HEK293 (cell line): ENCODE data around the gene SERGEF.

Experiments used
- CTCF ChIA-PET: fragments of 350-600 bp; formaldehyde crosslinking; extraction: SDS; loops from one replicate; lab custom pipeline; 2021; ENCODE audit warnings: antibody characterized with exemption; lab: Yijun Ruan, JAX
- POLR2A ChIA-PET: fragments of 300-600 bp; formaldehyde crosslinking; extraction: SDS; loops from one replicate; lab custom pipeline; 2020; ENCODE audit warnings: antibody characterized with exemption, inconsistent platforms; lab: Yijun Ruan, JAX
- H3K27ac ChIP-seq: fragments of 200-500 bp; sonication (Bioruptor generic); 2 replicates; pipeline ENCODE4 v1.5.1; 2014; ENCODE audit warnings: low read depth, low read length, control low read depth, inconsistent platforms; ENCODE audit errors: extremely low read depth
- H3K36me3 ChIP-seq, 2 experiments: fragments of 200-500 bp in 1 of 2; sonication (Bioruptor generic) in 1 of 2; 1 replicate in 1 of 2; 2 replicates in 1 of 2; pipeline ENCODE4 v1.5.1; 2014 to 2017; ENCODE audit warnings: inconsistent platforms in 2 of 2, low read length in 2 of 2; ENCODE audit not compliant: control insufficient read depth in 2 of 2, insufficient read depth in 1 of 2
- H3K4me1 ChIP-seq: fragments of 200-500 bp; sonication (Bioruptor generic); 2 replicates; pipeline ENCODE4 v1.5.1; 2014; ENCODE audit warnings: mild to moderate bottlenecking, low read length, inconsistent platforms; ENCODE audit not compliant: control insufficient read depth, insufficient read depth
- H3K4me3 ChIP-seq: 2 replicates; pipeline ENCODE4 v1.5.1; 2011; ENCODE audit warnings: low read depth, mild to moderate bottlenecking, control low read depth, low read length, moderate library complexity
- H3K9me3 ChIP-seq: fragments of 200-500 bp; sonication (Bioruptor generic); 2 replicates; pipeline ENCODE4 v1.5.1; 2014; ENCODE audit warnings: low read depth, low read length, inconsistent platforms; ENCODE audit not compliant: control insufficient read depth, insufficient read depth
- ATF2 ChIP-seq: fragments of 450-650 bp; formaldehyde crosslinking; IDR thresholded peaks from 2 replicates; pipeline ENCODE4 v1.5.1; 2016; ENCODE audit warnings: missing biosample characterization, missing genetic modification characterization, low read depth
- BCL11B ChIP-seq: fragments of 450-650 bp; formaldehyde crosslinking; IDR thresholded peaks from 2 replicates; pipeline ENCODE4 v1.5.1; 2016; ENCODE audit warnings: low read depth, missing biosample characterization, missing genetic modification characterization
- GFI1B ChIP-seq: fragments of 450-650 bp; formaldehyde crosslinking; IDR thresholded peaks from 2 replicates; pipeline ENCODE4 v1.5.1; 2016; ENCODE audit warnings: missing biosample characterization, missing genetic modification characterization
- GLIS1 ChIP-seq: fragments of 450-650 bp; formaldehyde crosslinking; IDR thresholded peaks from 2 replicates; pipeline ENCODE4 v1.5.1; 2016; ENCODE audit warnings: missing biosample characterization, missing genetic modification characterization
- HIC1 ChIP-seq: fragments of 450-650 bp; formaldehyde crosslinking; IDR thresholded peaks from 2 replicates; pipeline ENCODE4 v1.5.1; 2016; ENCODE audit warnings: missing biosample characterization, missing genetic modification characterization
- KLF10 ChIP-seq: fragments of 450-650 bp; IDR thresholded peaks from 2 replicates; pipeline ENCODE4 v1.5.1; 2018; ENCODE audit warnings: missing biosample characterization, mild to moderate bottlenecking, missing genetic modification characterization
- REPIN1 ChIP-seq: fragments of 450-650 bp; formaldehyde crosslinking; IDR thresholded peaks from 2 replicates; pipeline ENCODE4 v1.5.1; 2017; ENCODE audit warnings: missing biosample characterization, missing genetic modification characterization, low read depth
- ZBTB10 ChIP-seq: fragments of 450-650 bp; formaldehyde crosslinking; IDR thresholded peaks from 2 replicates; pipeline ENCODE4 v1.5.1; 2016; ENCODE audit warnings: missing biosample characterization, missing genetic modification characterization
- ZBTB48 ChIP-seq: fragments of 450-650 bp; formaldehyde crosslinking; IDR thresholded peaks from 2 replicates; pipeline ENCODE4 v1.5.1; 2016; ENCODE audit warnings: missing biosample characterization, missing genetic modification characterization
- ZIC2 ChIP-seq: fragments of 450-650 bp; formaldehyde crosslinking; IDR thresholded peaks from 2 replicates; pipeline ENCODE4 v1.5.1; 2016; ENCODE audit warnings: missing biosample characterization, missing genetic modification characterization
- ZNF148 ChIP-seq: fragments of 450-650 bp; formaldehyde crosslinking; IDR thresholded peaks from 2 replicates; pipeline ENCODE4 v1.5.0; 2017; ENCODE audit warnings: missing biosample characterization, missing genetic modification characterization, borderline replicate concordance
- ZNF341 ChIP-seq: fragments of 450-650 bp; formaldehyde crosslinking; IDR thresholded peaks from 2 replicates; pipeline ENCODE4; 2016; ENCODE audit warnings: low read depth, missing biosample characterization, missing genetic modification characterization
- ZNF560 ChIP-seq: fragments of 450-650 bp; formaldehyde crosslinking; IDR thresholded peaks from 2 replicates; pipeline ENCODE4 v1.5.1; 2017; ENCODE audit warnings: missing biosample characterization, missing genetic modification characterization, borderline replicate concordance
- ZNF561 ChIP-seq: fragments of 450-650 bp; IDR thresholded peaks from 2 replicates; pipeline ENCODE4 v1.5.1; 2018; ENCODE audit warnings: missing biosample characterization, missing genetic modification characterization, borderline replicate concordance
- ZNF596 ChIP-seq: fragments of 450-650 bp; IDR thresholded peaks from 2 replicates; pipeline ENCODE4 v1.5.0; 2018; ENCODE audit warnings: missing biosample characterization, mild to moderate bottlenecking, missing genetic modification characterization, moderate library complexity
- ZNF837 ChIP-seq: fragments of 450-650 bp; formaldehyde crosslinking; IDR thresholded peaks from 2 replicates; pipeline ENCODE4 v1.5.1; 2016; ENCODE audit warnings: missing biosample characterization, missing genetic modification characterization
- TF ChIP-seq, protein P1 (sequence below): fragments of 450-650 bp; formaldehyde crosslinking; IDR thresholded peaks from 2 replicates; pipeline ENCODE4 v1.5.1; 2016; ENCODE audit warnings: missing biosample characterization, missing genetic modification characterization

The SERGEF gene

GRCh38 chr11:17846852-17847453 lies 165.9 kb downstream of the SERGEF start:
- H3K36me3 ChIP-seq, result no peaks in the 10 kb centered on the region
- no peak overlapping the region for H3K27ac ChIP-seq
- H3K9me3 ChIP-seq, result no peaks in the 10 kb centered on the region
- no peaks in the 10 kb centered on the region for H3K4me1 ChIP-seq
- H3K4me3 ChIP-seq, result no peak overlapping the region
- POLR2A ChIA-PET, result no interaction called here
- CTCF ChIA-PET, result interaction anchor here (0.5 to 3.6 kb wide), 7 partner anchors 10 to 116 kb away, joined by 3 to 24 read pairs (median 5); no protein-coding TSS in a partner anchor
- TF ChIP-seq REPIN1 (no peak), ZNF560 (no peak), ZNF561 (no peak), GLIS1 (tag by site-specific recombination) (peak; percentile 75), ZNF341 (tag by site-specific recombination) (peak; percentile 28; the same call in 1 of the 2 replicates), ATF2 (no peak)
- TF ChIP-seq, protein P1, sequence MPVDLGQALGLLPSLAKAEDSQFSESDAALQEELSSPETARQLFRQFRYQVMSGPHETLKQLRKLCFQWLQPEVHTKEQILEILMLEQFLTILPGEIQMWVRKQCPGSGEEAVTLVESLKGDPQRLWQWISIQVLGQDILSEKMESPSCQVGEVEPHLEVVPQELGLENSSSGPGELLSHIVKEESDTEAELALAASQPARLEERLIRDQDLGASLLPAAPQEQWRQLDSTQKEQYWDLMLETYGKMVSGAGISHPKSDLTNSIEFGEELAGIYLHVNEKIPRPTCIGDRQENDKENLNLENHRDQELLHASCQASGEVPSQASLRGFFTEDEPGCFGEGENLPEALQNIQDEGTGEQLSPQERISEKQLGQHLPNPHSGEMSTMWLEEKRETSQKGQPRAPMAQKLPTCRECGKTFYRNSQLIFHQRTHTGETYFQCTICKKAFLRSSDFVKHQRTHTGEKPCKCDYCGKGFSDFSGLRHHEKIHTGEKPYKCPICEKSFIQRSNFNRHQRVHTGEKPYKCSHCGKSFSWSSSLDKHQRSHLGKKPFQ (tag by site-specific recombination), result no peak
- TF ChIP-seq, all 188 proteins: peak for 2

DNA sequence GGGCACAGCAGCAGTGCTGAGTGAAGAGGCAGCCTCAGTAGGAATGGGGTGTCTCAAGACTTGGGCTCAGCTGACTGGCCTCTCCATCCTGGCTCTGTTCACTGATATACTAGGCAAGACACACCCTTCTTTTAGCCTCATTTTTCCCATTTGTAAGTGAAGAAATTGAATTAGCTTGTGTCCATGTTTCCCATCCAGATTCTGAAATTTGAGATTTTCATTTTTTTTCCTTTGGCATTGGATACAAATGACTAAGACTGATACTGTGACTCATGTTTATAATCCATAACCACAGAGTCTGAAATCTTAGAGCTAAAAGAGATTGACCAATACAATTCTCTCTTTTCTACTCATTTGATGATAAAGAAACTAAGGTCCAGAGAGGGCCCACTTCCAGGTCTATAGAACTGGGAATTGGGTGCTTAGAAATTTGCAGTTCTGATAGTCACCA lies 167.4 kb downstream of the SERGEF start:
- CTCF ChIA-PET, result interaction anchor here (0.6 to 1.0 kb wide), 4 partner anchors 19 to 135 kb away, joined by 3 to 6 read pairs (median 3); no protein-coding TSS in a partner anchor
- POLR2A ChIA-PET, result interaction anchor here (1.2 kb wide), 1 partner anchor 83 kb away, joined by 3 read pairs; no protein-coding TSS in a partner anchor
- no peaks in the 10 kb centered on the region for H3K4me1 ChIP-seq
- no peaks in the 10 kb centered on the region for H3K9me3 ChIP-seq
- H3K4me3 ChIP-seq, result no peak overlapping the region
- no peak for TF ChIP-seq ZNF837
- TF ChIP-seq ZBTB10 (tag by site-specific recombination), result no peak
- TF ChIP-seq ZNF596 (tag by site-specific recombination), result no peak
- TF ChIP-seq ZNF148 (tag by site-specific recombination), result no peak
- no peak for TF ChIP-seq HIC1 (tag by site-specific recombination)
- TF ChIP-seq BCL11B (tag by site-specific recombination), result no peak
- no peak for TF ChIP-seq ZIC2 (tag by site-specific recombination)
- TF ChIP-seq GFI1B (tag by site-specific recombination), result no peak
- no peak for TF ChIP-seq GLIS1 (tag by site-specific recombination)
- no peak for TF ChIP-seq ZBTB48
- TF ChIP-seq KLF10 (tag by site-specific recombination), result no peak
- no peak overlapping the region for H3K27ac ChIP-seq
- H3K36me3 ChIP-seq, result no peaks in the 10 kb centered on the region
